HCEC 1CT (cell line): Measurements from ENCODE around the gene STAG3.
A peak's percentile ranks its signal among the peaks of the same experiment; 100 is the strongest.

Experiments used
- DNase-seq: peaks from one replicate; pipeline ENCODE4 v3.0.0-alpha.2; 2017

STAG3 gene

DNA sequence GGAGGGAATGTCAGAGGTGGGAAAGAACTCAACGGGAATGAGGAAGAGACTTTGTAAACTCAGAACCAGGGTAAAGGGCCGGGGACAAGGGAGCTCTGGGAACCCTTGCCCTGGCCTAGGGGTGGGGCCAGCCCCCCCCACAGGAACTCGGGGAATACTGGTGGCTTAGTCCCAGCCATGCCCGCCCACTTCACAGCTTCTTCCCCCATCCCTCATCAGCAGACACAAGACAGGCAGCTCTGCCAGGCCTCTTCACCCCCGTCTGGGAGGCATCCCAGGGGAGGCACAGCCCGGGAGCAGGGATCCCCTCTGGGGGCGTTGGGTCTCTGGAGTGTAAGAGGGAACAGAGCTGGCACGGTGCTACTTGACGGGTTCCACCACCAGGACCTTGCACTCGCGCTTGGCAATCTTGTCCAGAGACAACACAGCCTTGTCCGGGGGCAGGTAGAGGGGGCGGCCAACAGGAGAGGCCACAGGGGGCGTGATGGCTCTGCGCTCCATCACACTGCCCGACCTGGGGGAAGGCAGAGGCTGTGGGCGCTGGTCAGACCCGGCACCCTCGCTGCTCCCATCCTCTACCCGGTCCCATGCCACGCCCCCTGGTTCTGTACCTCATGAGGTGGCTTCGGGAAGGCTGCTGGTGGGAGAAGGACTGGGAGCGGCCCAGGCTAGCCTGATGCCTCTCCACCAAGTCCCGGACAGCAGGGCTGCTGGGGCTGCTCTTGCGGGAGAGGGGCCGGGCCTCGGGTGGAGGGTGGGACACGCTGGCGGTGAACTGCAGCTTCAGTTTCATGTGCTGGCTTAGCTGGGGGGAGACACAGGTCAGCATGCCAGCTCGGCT lies 22.8 kb upstream of the STAG3 start:
- DNase-seq = no peak

DNA sequence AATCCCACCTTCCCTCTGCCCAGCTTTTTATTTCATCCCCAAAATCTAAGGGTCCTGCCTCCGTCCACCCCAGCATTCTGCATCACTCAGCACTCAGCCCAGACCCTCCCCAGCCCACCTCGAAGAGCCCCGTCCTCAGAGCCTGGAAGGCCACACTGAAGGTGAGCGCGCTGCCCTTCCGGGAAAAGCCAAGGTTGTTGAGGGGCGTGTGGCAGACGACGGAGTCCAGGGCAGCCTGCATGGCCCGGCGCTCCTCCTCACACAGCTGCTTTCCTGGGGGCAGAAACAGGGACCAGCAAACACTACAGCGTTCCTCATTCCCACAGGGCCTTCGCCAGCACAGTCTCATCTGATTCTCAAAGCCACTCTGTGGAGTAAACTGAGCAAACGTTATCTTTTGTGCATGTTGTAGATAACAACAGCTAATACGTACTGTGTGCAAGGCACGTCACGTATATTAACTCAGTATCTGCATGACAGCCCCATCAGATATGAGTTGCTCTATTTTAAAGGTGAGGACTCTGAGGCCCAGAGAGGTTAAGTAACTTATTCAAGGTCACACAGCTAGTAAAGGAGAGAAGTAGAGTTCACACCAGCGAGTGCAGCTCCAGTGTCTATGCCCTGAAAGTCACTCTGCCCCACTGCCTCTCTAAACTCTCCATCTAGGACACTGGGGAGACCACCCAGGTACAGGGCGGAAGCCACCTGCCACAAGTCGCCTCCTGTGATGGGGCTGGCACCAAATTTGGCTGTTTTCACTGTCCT lies 22.0 kb upstream of the STAG3 start:
- DNase-seq = no peak

DNA sequence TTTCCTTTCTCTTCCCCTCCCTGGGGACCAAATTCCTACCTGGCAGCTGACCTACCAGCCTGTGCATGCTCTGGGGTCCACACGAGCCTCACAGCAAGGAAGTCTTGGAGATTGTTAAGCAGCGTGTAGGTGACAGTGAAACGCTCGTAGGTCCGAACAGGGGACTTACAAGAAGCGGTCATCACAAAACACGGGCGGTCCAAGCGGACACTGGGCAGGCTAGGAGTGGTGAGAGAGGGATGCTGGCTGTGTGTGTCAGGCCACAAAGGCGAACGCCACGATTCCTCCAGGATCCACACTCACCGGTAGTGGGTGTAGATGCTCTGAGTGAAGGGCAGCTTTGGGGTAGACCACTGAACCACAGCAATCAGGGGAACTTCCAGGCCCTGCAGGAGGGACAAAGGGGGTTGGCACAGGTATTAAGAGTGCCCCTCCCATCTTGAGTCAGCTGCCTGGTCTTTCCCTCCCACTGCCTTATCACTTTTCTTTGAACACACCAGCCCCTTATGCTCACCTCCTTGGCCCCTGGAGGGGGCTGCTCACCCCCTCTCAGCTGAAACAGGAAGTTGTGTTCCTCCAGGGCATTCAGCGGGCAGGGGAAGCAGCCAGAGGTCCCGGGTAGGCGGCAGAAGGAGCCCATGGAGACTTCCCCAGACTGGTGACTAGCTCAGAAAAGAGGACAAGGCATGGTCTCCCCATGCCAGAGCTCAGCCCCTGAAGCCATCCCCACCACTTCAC lies 21.2 kb upstream of the STAG3 start:
- DNase-seq = no peak

DNA sequence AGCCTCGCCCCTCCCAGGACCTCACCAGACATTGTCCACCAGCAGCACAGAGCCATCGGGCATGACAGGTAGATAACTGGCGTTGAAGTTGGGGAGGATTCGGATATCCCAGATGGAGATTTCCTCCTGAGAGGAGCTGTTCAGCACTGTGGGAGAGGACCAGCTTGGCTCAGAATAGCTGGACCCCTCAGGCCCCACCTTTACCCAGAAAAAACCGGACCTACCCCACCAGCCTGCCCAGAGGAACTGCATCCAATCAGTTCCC lies 20.7 kb upstream of the STAG3 start:
- no peak for DNase-seq

DNA sequence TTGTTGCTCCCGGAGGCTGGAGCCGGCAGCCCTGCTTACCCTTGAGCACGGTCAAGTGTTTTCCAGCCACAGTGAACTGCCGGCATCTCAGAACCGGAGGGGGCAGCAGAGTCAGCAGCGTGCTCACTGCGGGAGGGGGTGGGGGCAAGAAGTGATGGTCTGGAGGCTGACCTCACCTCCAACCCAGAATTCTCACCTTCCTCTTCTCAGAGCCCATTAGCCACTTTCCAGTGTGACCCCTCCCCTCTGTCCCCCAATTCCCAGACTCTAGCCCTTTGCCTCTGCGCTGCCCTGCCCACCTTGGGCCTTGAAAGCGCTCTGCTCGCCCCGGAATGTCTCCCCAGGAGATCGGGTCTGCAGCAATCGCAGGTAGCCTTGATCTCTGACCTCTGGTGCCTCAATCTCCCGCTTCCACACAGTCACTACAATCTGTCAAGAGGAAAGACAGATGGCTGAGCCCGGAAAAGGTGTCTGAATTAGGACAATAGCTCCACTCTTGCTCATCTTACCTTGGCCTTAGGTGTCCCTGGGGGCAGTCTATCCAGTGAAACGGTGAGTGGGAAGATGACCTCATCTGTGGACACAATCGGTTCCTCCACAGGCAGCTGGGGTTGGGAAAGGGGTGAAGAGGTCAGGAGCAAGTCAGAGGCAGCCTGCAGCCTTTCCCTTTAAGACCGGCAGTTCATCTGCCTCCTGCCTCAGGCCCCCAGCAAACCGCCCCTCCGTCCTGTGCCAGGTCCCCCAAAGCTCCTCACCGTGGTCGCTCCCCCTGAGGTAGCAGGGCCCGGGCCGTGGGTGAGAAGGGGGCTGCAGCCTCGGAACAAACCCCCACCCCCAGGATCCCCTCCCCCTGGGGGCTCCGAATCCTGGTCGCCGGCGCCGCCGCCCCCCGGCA lies 20.1 kb upstream of the STAG3 start:
- DNase-seq = peak; percentile 72

DNA sequence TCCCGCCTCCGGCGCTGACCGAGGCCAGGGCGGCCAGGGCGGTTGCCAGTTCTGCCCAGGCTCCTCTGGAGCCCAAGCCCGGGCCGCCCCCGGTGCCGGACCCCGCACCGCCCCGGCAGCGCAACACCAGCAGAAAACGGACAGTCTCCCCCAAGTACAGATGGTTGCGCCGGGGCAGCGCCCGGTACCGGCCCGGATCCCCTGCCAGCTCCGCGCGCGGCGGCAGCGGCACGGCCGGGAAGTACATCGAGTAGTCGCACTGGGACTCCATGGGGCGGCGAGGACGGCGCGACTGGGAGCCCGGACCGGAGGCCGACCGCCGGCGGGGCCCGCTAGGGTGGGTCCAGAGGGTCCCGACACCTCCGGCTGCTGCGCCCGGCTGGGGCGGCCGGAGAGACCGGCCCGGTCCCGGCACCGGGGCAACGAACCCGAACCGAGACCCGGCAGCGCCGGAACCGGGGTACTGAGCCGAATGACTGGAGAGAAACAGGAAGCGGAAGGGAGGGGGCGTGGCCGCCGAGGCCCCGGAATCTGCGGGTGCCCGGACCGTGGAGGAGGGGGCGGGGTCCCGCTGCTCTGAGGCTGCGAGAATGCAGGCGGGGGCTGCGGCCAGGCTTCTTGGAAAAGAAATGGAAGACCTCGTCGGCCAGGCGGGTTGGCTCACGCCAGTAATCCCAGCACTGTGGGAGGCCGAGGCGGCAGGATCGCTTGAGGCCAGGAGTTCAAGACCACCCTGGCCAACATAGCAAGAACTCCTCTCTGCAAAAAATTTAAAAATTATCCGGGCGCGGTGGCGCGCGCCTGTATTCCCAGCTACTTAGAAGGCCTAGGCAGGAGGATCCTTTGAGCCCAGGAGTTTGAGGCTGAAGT lies 19.3 kb upstream of the STAG3 start, which contains the start of gene TRAPPC14:
TRAPPC14 (minus strand) TSS at position 495 of the 870 bp plus-strand sequence; CDS start at position 271, 224 bp downstream.
- DNase-seq = peak; percentile 82

DNA sequence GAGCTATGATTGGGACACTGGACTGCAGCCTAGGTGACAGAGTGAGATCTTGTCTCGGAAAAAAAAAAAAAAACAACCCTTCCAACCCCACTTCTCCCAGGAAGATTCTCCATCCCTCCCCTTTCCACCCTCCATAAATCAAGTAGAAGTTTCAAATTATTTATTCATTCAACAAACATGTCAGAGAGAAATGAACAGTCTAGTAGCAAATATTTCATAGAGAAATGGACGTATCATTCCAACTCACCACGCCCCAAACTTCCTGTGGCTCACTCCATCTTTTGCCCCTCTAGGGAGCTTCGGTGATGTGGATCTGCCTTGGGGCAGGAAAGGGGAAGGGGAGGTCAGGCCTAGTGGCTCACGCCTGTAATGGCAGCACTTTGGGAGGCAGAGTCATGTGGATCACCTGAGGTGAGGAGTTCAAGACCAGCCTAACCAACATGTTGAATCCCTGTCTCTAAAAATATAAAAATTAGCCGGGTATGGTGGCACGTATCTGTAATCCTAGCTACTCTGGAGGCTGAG lies 18.6 kb upstream of the STAG3 start:
- no peak for DNase-seq

DNA sequence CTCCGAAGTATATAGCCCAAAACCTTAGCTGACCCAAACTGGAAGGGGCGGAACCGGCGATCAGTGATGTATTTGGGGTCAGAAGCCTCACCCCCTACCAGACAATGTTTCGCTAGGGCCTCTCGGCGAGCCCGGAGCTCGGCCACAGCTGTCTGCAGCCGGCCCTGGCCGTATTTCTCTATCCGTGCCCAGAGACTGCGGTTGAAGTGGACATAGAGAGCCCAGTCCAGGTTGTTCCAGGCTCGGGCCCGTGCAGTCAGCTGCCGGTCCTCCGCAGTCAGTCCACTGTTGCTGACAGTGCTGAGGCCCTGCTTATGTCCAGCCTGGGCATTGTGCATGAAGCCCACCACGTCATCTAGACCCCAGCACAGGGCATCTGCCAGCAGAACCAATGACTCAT lies 17.7 kb upstream of the STAG3 start:
- DNase-seq = no peak

DNA sequence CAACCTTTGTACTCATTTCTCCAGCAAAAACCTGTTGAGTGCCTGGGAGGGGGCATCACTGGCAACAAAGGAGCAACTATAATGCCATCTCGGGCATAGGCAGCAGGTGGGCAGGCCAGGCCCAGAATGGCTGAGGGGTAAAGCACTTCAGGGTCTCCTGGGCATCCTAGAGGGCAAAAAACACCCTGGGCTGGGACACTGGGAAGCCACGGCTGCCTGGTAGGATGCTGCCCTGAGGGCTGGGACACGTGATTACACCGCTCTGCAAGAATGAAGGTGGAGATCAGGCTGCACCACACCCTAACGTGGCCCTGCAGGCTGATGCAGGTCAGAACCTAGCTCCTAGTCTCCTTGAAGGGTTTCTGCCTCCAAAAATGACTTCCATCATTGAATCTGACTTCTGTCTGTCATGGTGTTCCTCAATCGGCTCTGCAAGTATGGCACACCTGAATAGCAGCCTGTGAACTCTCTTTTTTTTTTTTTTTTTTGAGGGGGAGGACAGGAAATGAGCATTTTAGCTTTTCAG lies 14.6 kb upstream of the STAG3 start:
- DNase-seq = no peak

DNA sequence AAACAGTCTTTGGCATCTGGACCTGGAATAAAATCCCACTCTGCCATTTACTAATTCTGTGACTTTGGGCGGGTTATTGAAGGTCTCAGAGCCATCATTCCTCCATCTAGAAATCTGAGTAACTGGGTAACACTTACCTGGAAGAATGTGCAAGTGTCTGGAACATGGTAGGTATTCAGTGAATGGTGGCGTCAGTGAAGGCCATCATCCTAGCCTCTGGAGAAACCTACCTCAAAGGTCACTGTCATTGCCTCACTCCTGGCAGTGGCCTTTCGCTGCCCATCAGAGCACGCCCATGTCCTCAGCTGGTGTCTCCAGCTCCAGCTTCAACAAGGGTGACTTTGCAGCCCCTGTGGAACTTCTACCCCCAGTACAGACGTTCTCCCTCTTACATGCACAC lies 13.8 kb upstream of the STAG3 start:
- DNase-seq = no peak

DNA sequence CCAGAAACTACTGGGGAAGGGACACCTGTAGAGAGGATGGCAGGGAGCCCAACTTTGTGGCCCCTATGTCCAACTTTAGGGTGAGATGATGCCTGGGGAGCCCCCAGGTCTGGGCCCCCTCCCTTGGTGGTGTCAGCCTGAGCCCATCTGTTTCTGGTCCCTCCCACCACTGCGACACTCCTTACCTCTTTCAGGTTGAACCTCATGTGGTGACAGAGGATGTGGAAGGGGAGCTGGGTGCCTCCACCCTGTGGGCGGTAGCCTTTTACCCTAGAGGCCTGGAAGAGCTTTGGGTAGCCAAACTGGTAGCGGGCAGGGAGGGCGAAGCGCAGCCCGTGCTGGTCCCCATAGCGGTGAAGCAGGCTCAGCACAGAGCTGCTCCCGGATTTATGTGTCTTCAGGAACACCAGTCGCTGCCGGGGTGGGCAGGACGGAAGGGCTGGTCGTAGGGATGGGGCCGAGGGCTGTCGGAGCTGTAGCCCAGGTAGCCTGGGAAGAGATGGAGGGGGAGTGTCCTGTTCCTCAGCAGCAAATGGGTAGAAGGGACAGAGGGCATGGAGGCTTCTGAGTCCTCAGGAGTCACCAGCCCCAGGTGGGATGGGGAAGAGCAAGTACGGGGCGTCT lies 11.3 kb upstream of the STAG3 start:
- DNase-seq = no peak

DNA sequence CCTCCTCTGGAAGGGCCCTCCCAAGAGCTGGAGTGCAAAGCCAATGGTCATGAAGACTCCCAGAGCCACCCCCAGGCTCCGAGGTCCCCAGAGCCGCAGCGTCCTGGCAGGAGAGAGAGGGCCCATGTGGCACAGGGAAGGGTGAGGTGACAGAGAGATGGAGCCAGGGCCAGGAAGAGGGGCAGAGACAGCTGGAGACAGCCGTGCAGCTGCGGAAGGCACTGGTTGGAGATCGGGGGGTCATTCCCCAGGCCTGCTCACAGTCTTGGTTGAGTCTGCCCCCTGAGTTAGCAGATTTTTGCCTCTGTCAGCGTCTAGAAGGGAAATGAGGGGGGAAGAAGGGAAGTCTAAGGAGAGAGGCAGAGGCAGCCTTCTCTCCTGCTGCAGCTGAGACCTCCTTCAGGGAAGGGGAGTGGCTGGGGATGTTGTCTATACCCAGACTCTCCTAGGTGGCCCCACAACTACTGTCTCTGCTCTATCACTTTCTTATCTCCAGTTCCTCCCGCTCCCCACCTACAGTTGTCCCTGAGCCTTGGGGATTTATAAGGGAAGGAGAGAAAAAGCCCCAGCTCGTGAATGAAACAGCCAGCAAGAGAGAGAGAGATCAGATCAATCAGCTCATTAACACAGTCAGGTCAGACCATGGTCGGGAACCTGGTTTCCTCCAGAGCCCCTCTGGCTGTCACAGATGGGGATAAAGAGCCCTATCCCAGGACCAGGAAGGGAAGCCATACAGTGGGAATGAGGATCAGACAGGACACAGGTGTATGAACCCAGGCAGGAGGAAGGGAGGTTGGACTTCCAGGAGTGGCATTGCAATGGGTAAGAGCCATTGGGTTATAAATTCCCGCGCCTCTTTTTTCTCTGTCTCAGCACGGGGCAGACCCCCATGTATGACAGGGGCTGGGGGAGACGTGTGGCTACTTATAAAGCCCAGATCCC lies 10.5 kb upstream of the STAG3 start:
- DNase-seq = no peak

DNA sequence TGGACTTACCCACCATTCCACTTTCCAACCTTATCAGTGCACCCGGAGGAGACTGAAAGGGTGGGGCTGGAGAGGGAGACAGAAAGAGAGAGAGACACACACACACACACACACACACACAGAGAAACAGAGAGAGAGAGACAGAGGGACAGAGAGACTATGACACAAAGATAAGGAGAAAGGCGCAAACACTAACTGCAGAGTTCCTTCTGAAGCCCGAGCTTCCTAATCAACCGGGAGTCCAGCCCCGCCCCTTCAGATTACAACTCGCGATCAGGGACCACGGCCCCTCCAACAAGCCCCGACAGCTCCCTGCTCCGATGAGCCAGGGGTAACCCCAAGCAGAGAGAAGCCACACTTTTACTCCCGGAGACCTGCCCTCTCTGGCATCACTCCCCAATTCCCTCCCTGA lies 9.8 kb upstream of the STAG3 start:
- DNase-seq = no peak

DNA sequence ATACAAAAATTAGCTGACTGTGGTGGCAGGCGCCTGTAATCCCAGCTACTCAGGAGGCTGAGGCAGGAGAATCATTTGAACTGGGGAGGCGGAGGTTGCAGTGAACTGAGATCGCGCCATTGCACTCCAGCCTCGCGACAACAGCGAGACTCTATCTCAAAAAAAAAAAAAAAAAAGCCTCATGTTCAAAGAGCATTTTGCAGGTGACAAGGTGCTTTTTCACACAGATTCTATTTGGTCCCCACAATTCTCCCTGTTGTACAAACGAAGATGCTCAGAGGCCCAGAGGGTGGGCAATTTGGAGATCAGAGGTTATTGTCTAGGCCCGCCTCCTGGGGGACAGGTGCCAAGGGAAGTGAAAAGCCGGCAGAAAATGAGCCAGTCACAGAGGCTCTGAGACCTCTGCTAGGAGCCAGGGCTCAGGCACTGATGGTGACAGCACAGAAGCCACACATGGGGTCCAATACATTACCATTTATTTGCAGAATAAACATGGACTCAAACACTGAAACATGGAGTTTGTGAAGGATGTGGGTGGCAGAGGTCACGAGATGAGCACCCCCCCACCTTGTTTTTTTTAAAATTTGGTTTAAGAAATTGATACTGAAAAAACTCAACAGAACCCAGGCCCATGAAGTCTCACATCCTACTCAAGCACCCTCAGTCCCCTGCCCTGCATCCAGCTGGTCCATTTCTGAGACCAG lies 8.4 kb upstream of the STAG3 start:
- no peak for DNase-seq

DNA sequence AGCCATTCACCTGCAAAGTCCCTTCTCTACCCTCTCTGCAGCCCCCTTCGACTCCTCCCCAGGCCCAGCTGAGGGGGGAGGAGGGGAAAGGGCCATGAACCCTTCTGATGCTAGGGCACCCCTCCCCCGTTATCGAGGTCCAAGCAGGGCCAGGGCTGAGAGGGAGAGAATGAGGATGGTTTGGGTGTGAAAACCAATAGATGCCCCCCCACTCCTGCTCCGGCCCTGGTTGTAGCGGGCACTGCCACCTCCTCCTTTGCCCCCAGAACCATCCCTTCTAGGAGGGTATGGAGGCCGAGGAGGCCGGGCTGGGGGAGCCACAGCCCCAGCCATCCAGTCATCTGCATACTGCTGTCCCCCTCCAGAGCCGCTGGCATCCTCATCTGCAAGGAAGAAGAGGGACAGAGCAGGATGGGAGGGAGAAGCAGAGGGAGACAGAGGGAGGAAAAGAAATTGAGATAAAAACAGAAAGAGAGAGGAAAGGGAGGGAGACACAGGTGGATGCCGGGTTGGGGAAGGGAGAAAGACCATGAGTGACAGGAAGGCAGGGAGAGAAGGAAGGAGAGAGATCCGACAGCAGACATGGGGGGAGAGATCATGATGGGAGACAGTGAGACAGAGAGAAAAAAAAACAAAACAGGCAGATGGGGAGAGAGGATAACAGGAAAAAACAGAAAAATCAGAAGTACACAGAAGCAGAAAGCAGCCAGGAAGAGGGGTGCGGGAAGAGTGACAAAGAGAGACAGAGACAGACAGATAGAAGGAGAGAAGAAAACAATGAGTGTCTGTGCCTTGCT lies 7.4 kb upstream of the STAG3 start:
- DNase-seq = no peak

DNA sequence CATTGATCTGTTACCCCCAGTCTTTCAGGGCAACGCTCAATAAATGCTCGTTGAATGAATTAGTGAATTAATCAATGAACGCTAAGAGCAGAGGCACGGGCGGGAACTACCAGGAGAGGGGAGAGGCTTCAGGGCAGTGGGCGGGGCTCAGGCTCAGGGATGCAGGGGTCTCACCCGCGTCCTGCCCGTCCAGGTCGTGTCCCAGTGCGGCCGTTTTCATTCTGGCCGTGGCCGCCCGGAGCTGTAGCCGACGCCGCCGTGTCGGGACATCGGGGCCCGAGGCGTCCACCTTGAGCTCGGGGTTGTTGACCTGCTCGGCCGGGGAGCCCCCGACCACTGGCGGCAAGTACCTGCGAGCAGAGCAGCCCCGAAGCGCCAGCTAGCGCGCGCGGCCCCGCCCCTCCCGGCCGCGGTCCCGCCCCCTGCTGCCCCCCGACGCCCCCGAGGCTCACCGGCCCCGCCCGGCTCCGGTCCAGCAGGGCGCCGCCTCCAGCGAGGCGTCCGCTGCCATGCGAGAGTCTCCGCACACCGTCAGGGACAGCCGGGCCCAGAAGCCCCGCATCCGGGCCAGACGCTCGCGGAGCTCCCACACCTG lies 6.5 kb upstream of the STAG3 start:
- no peak for DNase-seq

DNA sequence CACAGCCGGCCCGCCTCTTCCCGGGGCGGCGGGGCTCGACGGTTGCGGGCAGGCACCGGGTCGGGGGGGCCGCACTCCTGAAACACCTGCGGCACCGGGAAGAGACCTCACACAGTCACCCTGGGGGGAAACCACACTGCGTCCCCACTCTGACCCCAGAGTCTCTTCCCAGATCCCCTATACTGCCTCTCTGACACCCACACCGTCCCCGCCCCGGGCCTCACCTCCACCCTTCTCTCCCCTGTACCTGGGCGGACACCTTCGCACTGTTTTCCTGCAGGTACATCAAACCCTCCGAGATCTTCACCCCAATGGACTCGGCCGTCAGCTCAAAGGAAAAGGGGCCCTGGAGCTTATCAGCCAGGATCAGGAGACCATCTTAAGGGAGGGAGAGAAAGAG lies 5.9 kb upstream of the STAG3 start:
- DNase-seq = no peak
